ENCODE measurements around the gene SLAMF8.

Gene SLAMF8

DNA sequence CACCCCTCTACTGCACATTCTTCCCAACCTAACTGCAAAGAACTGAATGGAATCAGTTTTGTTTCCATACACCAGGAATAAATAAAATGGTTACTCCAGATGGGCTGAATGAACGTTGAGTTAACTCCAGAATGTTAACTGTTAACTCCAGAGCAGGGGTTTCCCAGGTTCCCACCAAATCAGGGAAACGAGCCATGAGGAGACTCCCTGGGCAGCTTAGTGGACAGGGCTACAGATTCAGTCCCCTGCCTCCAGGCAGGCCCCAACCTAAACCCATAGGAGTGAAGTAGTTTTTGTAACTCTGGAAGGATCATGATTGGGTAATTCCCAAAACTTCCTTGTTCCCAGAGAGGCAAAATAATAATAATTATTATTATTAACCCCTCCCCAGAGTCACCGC lies 21.7 kb downstream of the SLAMF8 start:
- no peaks in the 10 kb centered on the region for H3K36me3 ChIP-seq (ENCODE audit: control insufficient read depth in 2 of 2, insufficient read depth in 2 of 2, low read length in 2 of 2)
- H3K27me3 ChIP-seq (ENCODE audit: control insufficient read depth in 1 of 2, insufficient read depth in 2 of 2, low read length in 2 of 2): no peaks in the 10 kb centered on the region
- H3K27ac ChIP-seq (ENCODE audit: low read length): no peak overlapping the region
- H3K4me3 ChIP-seq (ENCODE audit: low read length in 2 of 2): no peak overlapping the region
- H3K9me3 ChIP-seq (ENCODE audit: control insufficient read depth in 2 of 2, low read length in 2 of 2): no peaks in the 10 kb centered on the region
- no peak overlapping the region for H3K9ac ChIP-seq (ENCODE audit: low read length in 2 of 2)
- H3K4me1 ChIP-seq (ENCODE audit: control insufficient read depth, insufficient read depth, low read length): no peaks in the 10 kb centered on the region

DNA sequence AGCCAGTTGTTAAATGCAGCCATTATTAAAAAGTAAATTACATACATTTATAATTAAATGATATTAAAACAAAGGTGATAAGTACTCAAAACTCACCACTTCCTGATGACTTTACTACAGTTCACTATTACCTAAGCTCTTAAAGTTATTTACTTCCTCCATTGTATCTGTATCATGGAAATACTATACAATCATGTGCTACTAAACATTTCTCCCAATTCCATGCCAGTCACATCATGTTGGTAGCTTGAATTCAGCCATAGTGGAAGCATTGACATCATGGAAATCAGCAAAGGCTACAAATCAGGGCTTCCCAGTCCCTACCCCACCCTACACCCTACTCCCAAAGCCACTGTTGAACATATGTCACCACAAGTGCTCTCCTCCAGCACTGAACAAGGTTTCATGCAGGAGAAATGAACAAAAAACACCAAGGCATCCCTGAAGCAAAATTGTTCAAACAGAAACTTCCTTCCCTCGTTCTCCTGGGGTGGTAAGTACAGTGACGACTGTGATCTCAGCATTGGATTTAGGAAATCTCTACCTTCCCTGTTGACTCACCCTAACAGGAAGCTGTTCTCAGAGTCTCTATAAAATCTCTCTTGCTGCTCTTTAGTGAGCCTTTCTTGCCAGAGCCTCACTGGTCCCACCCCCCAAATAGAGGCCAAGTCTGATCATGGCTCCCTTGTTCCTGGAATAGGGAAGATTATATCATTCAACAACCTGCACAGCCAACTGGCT lies 23.1 kb downstream of the SLAMF8 start:
- Histone ChIP-seq H3K4me3 (ENCODE audit: low read length in 2 of 2) (no peak overlapping the region), H3K27me3 (ENCODE audit: control insufficient read depth in 1 of 2, insufficient read depth in 2 of 2, low read length in 2 of 2) (no peaks in the 10 kb centered on the region), H3K4me1 (ENCODE audit: control insufficient read depth, insufficient read depth, low read length) (no peaks in the 10 kb centered on the region), H3K9me3 (ENCODE audit: control insufficient read depth in 2 of 2, low read length in 2 of 2) (no peaks in the 10 kb centered on the region), H3K27ac (ENCODE audit: low read length) (no peak overlapping the region), H3K36me3 (ENCODE audit: control insufficient read depth in 2 of 2, insufficient read depth in 2 of 2, low read length in 2 of 2) (no peaks in the 10 kb centered on the region), H3K9ac (ENCODE audit: low read length in 2 of 2) (no peak overlapping the region)

DNA sequence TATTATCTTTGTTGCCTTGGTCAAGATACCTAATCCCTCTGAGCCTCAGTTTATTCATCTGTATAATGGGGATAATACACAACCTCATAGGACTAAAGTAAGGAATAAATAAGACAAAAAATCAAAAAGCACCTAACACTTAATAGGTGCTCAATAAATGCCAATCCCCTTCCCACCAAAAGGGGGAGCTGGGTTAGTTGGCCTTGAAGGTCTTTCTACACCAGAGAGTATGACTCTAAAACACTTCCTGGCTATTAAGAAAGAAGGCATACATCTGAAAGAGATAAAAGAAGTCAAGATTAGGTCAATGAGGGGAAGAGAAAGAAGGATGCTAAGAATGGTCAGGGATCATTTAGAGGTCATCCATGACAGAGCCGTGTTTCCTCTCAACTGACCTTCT lies 24.7 kb downstream of the SLAMF8 start:
- no peaks in the 10 kb centered on the region for H3K9me3 ChIP-seq (ENCODE audit: control insufficient read depth in 2 of 2, low read length in 2 of 2)
- H3K4me3 ChIP-seq (ENCODE audit: low read length in 2 of 2): no peak overlapping the region
- H3K4me1 ChIP-seq (ENCODE audit: control insufficient read depth, insufficient read depth, low read length): peaks cover 8% of the 10 kb centered on the region
- no peaks in the 10 kb centered on the region for H3K36me3 ChIP-seq (ENCODE audit: control insufficient read depth in 2 of 2, insufficient read depth in 2 of 2, low read length in 2 of 2)
- no peak overlapping the region for H3K9ac ChIP-seq (ENCODE audit: low read length in 2 of 2)
- H3K27ac ChIP-seq (ENCODE audit: low read length): no peak overlapping the region
- no peaks in the 10 kb centered on the region for H3K27me3 ChIP-seq (ENCODE audit: control insufficient read depth in 1 of 2, insufficient read depth in 2 of 2, low read length in 2 of 2)

DNA sequence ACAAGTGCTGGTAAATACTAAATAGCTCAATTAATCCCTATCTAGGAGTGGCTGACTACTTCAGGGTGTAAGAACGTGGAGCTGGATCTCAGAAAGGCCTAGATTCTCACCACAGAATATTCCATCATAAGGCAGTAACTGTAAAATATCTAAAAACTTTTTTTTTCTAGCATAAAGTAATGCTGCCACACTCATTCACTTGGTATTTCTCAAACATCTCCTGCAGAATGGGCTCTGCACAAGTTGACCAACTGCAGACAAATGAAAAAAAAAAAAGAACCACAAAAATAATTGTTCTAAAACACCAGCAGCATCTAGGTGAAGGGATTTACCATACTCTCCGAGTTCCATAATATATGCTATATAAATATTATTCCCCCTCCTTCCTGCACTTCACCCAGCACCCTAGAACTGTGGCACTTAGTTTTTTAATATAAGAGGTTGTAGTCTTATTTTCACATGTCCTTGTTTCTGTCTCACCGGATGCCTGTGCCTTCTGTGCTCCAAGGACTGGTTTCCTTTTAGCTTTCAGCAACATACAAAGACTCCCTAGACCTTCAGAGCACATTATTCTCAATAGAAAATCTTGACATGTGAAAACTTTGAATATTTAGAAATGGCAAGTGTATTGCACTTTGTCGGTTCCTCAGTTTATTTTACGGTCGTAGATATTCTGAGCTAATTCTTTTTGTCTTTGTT lies 26.9 kb downstream of the SLAMF8 start:
- Histone ChIP-seq H3K27me3 (ENCODE audit: control insufficient read depth in 1 of 2, insufficient read depth in 2 of 2, low read length in 2 of 2) (no peaks in the 10 kb centered on the region), H3K4me1 (ENCODE audit: control insufficient read depth, insufficient read depth, low read length) (peaks cover 8% of the 10 kb centered on the region), H3K9ac (ENCODE audit: low read length in 2 of 2) (peak overlapping the region; percentile 78 to 84), H3K9me3 (ENCODE audit: control insufficient read depth in 2 of 2, low read length in 2 of 2) (no peaks in the 10 kb centered on the region), H3K36me3 (ENCODE audit: control insufficient read depth in 2 of 2, insufficient read depth in 2 of 2, low read length in 2 of 2) (peaks cover 0 to under 1% of the 10 kb centered on the region in 2 donors), H3K4me3 (ENCODE audit: low read length in 2 of 2) (peak overlapping the region; percentile 68 to 83), H3K27ac (ENCODE audit: low read length) (peak overlapping the region; percentile 84)

DNA sequence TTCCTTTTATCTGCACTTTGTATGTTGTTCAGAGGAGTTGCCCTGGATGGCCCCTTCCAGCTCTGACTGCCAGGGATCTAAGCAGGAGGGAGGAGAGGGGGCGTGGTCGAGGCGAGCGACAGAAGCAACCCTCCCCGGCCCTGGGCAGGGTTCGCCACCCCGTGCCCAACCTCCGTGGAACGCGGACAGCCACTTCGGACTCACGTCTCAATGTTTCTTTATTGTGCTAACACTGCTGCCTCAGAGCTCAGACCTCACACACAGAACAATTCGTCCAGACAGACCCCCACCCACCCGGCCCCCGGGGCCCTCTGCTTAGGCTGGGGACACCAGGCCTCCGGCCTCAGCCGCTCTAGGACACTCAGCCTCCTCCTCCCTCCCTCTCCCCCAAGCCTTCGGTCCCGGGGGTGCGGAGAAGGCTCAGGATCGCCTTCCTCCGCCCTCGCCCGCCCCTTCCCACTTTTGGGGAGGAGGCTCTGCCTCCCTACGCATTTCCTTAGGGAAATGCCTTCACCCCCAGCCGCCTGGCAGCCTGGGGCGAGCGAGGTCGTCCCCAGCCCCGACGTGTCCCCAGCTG lies 27.5 kb downstream of the SLAMF8 start:
- Histone ChIP-seq H3K9ac (ENCODE audit: low read length in 2 of 2) (peak overlapping the region; percentile 78 to 84), H3K27me3 (ENCODE audit: control insufficient read depth in 1 of 2, insufficient read depth in 2 of 2, low read length in 2 of 2) (no peaks in the 10 kb centered on the region), H3K36me3 (ENCODE audit: control insufficient read depth in 2 of 2, insufficient read depth in 2 of 2, low read length in 2 of 2) (peaks cover 0 to 3% of the 10 kb centered on the region in 2 donors), H3K4me3 (ENCODE audit: low read length in 2 of 2) (peak overlapping the region; percentile 68 to 83), H3K9me3 (ENCODE audit: control insufficient read depth in 2 of 2, low read length in 2 of 2) (no peaks in the 10 kb centered on the region), H3K4me1 (ENCODE audit: control insufficient read depth, insufficient read depth, low read length) (peaks cover 8% of the 10 kb centered on the region), H3K27ac (ENCODE audit: low read length) (peak overlapping the region; percentile 84)

DNA sequence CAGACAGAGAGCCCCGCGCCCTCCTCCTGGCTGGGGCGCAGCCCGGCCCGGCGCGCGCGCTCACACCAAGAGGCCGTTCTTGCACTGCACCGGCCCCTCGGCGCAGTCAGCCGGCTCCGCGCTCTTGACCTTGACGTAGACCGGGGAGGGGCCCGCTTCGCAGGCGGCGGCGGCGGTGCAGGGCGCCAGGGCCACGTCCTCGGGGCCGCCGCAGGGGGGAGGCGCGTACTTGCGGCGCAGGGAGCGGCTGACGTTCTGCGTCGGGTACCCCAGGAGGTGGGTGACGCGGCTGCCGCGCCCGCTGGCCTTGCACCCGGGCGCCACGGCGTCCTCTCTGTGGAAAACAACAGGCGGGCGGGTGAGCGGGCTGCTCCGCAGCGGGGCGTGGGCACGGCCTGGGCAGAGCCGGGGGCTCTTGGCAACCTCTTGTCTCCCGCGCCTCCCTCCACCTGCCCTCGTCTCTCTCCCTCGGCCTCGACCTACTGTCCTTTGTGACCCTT lies 28.1 kb downstream of the SLAMF8 start:
- H3K27me3 ChIP-seq (ENCODE audit: control insufficient read depth in 1 of 2, insufficient read depth in 2 of 2, low read length in 2 of 2): no peaks in the 10 kb centered on the region
- H3K9ac ChIP-seq (ENCODE audit: low read length in 2 of 2): peak overlapping the region; percentile 78 to 84
- peaks cover 8% of the 10 kb centered on the region for H3K4me1 ChIP-seq (ENCODE audit: control insufficient read depth, insufficient read depth, low read length)
- no peaks in the 10 kb centered on the region for H3K9me3 ChIP-seq (ENCODE audit: control insufficient read depth in 2 of 2, low read length in 2 of 2)
- H3K27ac ChIP-seq (ENCODE audit: low read length): peak overlapping the region; percentile 84
- H3K4me3 ChIP-seq (ENCODE audit: low read length in 2 of 2): peak overlapping the region; percentile 68 to 83
- H3K36me3 ChIP-seq (ENCODE audit: control insufficient read depth in 2 of 2, insufficient read depth in 2 of 2, low read length in 2 of 2): peaks cover 0 to 3% of the 10 kb centered on the region in 2 donors

DNA sequence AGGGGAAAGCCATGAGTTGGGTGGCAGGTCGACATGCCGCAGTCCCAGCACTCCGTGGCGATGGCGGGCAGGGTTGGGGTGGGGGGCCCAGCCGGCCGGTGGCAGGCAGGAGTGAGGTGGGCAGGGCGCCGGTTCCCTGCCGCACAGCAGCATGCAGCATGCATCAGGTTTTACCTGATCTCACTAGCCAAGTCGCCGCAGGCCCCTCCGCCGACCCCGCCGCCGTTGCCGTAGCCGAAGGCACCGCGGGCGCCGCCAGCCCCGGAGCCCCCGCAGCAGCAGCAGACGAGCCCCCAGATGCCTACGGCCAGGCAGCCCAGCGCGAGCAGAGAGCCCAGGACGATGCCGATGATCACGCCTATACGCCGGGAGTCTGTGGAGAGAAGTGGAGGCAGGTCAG lies 29.0 kb downstream of the SLAMF8 start:
- Histone ChIP-seq H3K36me3 (ENCODE audit: control insufficient read depth in 2 of 2, insufficient read depth in 2 of 2, low read length in 2 of 2) (peaks cover 0 to 3% of the 10 kb centered on the region in 2 donors), H3K4me3 (ENCODE audit: low read length in 2 of 2) (peak overlapping the region in 1 of 2 donors; percentile 83), H3K27me3 (ENCODE audit: control insufficient read depth in 1 of 2, insufficient read depth in 2 of 2, low read length in 2 of 2) (no peaks in the 10 kb centered on the region), H3K9me3 (ENCODE audit: control insufficient read depth in 2 of 2, low read length in 2 of 2) (no peaks in the 10 kb centered on the region), H3K27ac (ENCODE audit: low read length) (no peak overlapping the region), H3K9ac (ENCODE audit: low read length in 2 of 2) (no peak overlapping the region), H3K4me1 (ENCODE audit: control insufficient read depth, insufficient read depth, low read length) (peaks cover 8% of the 10 kb centered on the region)

DNA sequence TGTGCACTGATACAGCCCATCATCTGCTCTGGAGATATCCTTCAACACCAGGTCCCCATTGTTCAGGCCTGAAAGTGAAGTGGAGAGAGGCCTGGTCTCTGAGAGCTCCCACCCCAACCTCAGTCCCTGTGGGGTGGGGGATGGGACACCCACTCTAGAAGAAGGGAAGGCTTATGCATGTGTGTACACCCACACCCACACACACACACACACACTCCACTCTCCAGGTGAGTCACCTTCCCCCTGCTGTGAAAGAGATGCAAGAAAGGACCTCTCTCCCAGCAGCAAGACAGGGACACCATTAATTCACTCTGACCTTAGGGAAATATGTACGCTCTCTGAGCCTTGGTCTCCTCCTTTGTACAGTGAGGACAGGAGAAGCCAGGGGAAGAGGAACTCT lies 29.9 kb downstream of the SLAMF8 start:
- no peak overlapping the region for H3K4me3 ChIP-seq (ENCODE audit: low read length in 2 of 2)
- peaks cover 8% of the 10 kb centered on the region for H3K4me1 ChIP-seq (ENCODE audit: control insufficient read depth, insufficient read depth, low read length)
- H3K36me3 ChIP-seq (ENCODE audit: control insufficient read depth in 2 of 2, insufficient read depth in 2 of 2, low read length in 2 of 2): peaks cover 0 to 3% of the 10 kb centered on the region in 2 donors
- no peak overlapping the region for H3K9ac ChIP-seq (ENCODE audit: low read length in 2 of 2)
- H3K9me3 ChIP-seq (ENCODE audit: control insufficient read depth in 2 of 2, low read length in 2 of 2): no peaks in the 10 kb centered on the region
- no peaks in the 10 kb centered on the region for H3K27me3 ChIP-seq (ENCODE audit: control insufficient read depth in 1 of 2, insufficient read depth in 2 of 2, low read length in 2 of 2)
- no peak overlapping the region for H3K27ac ChIP-seq (ENCODE audit: low read length)

DNA sequence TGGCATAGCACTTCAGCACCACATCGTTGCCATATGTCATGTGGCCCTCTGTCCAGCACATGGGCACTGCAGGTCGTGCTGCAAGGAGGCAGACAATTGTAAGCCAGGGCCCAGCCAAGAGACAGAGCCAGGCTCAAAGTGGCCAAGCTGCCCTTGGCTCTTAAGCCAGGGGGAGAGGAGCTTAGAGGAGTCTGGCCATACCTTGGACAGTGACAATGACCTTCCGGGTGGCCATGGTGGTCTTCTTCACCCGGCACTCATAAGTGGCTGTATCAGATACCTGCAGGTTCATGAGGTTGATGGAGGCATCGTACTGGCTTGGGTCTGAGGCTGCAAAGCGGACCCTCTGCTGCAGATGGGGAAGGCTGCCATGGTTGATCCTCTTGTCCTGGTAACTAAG lies 31.2 kb downstream of the SLAMF8 start:
- Histone ChIP-seq H3K36me3 (ENCODE audit: control insufficient read depth in 2 of 2, insufficient read depth in 2 of 2, low read length in 2 of 2) (peaks cover 0 to 3% of the 10 kb centered on the region in 2 donors), H3K4me1 (ENCODE audit: control insufficient read depth, insufficient read depth, low read length) (peaks cover 8% of the 10 kb centered on the region), H3K4me3 (ENCODE audit: low read length in 2 of 2) (no peak overlapping the region), H3K27me3 (ENCODE audit: control insufficient read depth in 1 of 2, insufficient read depth in 2 of 2, low read length in 2 of 2) (no peaks in the 10 kb centered on the region), H3K9ac (ENCODE audit: low read length in 2 of 2) (no peak overlapping the region), H3K9me3 (ENCODE audit: control insufficient read depth in 2 of 2, low read length in 2 of 2) (no peaks in the 10 kb centered on the region), H3K27ac (ENCODE audit: low read length) (no peak overlapping the region)

DNA sequence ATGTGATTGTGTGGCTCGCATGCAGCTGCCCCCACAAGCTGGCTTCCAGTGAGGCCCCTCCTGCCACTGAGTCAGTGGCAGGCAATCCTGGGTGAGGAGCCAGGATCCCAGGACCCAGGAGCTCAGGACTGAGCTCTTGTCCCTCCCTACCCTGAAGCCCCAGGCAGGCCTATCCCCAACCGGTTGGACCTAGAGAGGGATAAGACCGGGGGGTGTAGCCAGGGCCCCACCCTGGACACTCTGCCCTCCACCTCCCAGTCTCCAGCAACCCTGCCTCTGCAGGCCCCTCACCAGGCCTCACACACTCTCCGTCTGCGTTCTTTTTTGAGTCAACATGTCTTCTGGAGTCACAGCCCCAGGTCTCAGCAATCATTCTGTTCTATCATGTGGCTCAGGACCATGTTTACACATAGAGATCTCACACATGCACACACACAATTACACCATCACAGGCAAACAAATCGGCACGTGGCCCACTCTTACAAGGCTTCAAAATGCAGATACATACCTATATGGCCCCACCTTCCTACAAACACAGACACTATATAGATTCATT lies 33.2 kb downstream of the SLAMF8 start:
- Histone ChIP-seq H3K4me1 (ENCODE audit: control insufficient read depth, insufficient read depth, low read length) (peaks cover 7% of the 10 kb centered on the region), H3K9me3 (ENCODE audit: control insufficient read depth in 2 of 2, low read length in 2 of 2) (no peaks in the 10 kb centered on the region), H3K36me3 (ENCODE audit: control insufficient read depth in 2 of 2, insufficient read depth in 2 of 2, low read length in 2 of 2) (peaks cover 0 to 3% of the 10 kb centered on the region in 2 donors), H3K27ac (ENCODE audit: low read length) (no peak overlapping the region), H3K4me3 (ENCODE audit: low read length in 2 of 2) (no peak overlapping the region), H3K27me3 (ENCODE audit: control insufficient read depth in 1 of 2, insufficient read depth in 2 of 2, low read length in 2 of 2) (no peaks in the 10 kb centered on the region), H3K9ac (ENCODE audit: low read length in 2 of 2) (no peak overlapping the region)
